Activated naive CD4-positive, alpha-beta T cell treated with anti-CD3 and anti-CD28 coated beads for 36 hours (primary cell): ENCODE results near the gene CDH22. TPM values are rescaled to one million over a fixed set of nuclear protein-coding genes. Genes with fewer than 3 reads are reported as not detected.

Source experiments
- total RNA-seq, 2 experiments: library from RNA; stranded (reverse); gene quantifications; one replicate each; pipeline ENCODE4 v1.2.3, GENCODE V29; 2021

Gene CDH22
- total RNA-seq, 2 experiments from 2014 or later, result 0.07 TPM; not detected in 1

Other genes starting within 250 kb of the CDH22 start
- 1 to 10 TPM; 4.4 to 5.1 TPM for gene NCOA5, start 218.5 kb downstream of the CDH22 start, total RNA-seq
- 1 to 10 TPM; 6.1 to 6.3 TPM for gene CD40, start 190.2 kb downstream of the CDH22 start, total RNA-seq
- 10 to 100 TPM; 76.8 to 81.0 TPM for gene ELMO2, start 98.1 kb upstream of the CDH22 start, total RNA-seq
- gene ZNF334, start 205.1 kb upstream of the CDH22 start, total RNA-seq, result 1 to 10 TPM; 1.7 to 2.1 TPM
- gene OCSTAMP, start 242.2 kb upstream of the CDH22 start, total RNA-seq, result not detected